K562 (cell line): ENCODE data around the gene ABHD1.

Experiments used
- CEBPB ChIP-seq: fragments of 450-650 bp; IDR thresholded peaks from 2 replicates; pipeline ENCODE4 v1.6.1; 2016; ENCODE audit warnings: missing genetic modification characterization, missing compliant biosample characterization
- CREB1 ChIP-seq, 2 experiments: sonication (generic) in 1 of 2; formaldehyde crosslinking in 1 of 2; IDR thresholded peaks; 2 replicates each; pipeline versions ENCODE4 v1.6.1 to v1.8.0; 2012 to 2022; ENCODE audit warnings: inconsistent platforms in 1 of 2, mild to moderate bottlenecking in 1 of 2, missing genetic modification reagents in 1 of 2, moderate library complexity in 1 of 2
- CTCF ChIP-seq, 3 experiments: IDR thresholded peaks in 2 of 3; conservative IDR thresholded peaks in 1 of 3; 2 replicates each; pipeline ENCODE4 v1.5.1; 2011 to 2012; ENCODE audit warnings: low read length in 3 of 3, mild to moderate bottlenecking in 3 of 3, control low read depth in 2 of 3, improper control_type of control experiment in 1 of 3, inconsistent platforms in 1 of 3, low read depth in 1 of 3, mixed read lengths in 1 of 3, moderate library complexity in 1 of 3; ENCODE audit not compliant: insufficient read depth in 2 of 3
- FOXK2 ChIP-seq, 2 experiments: fragments of 450-650 bp; IDR thresholded peaks in 1 of 2; conservative IDR thresholded peaks in 1 of 2; 2 replicates each; pipeline ENCODE4 v1.6.1; 2016; ENCODE audit warnings: low read depth in 2 of 2, mild to moderate bottlenecking in 1 of 2
- FOXO4 ChIP-seq: fragments of 450-650 bp; formaldehyde crosslinking; IDR thresholded peaks from 2 replicates; pipeline ENCODE4 v1.4.0; 2020; ENCODE audit warnings: mild to moderate bottlenecking, moderate library complexity
- MTA1 ChIP-seq: fragments of 450-650 bp; IDR thresholded peaks from 2 replicates; pipeline ENCODE4 v1.6.1; 2017; ENCODE audit warnings: borderline replicate concordance
- MTF1 ChIP-seq: fragments of 250-450 bp; sonication (Bioruptor Pico); IDR thresholded peaks from 2 replicates; pipeline ENCODE4 v1.9.0; 2021; ENCODE audit warnings: moderate library complexity, mild to moderate bottlenecking, inconsistent platforms, borderline replicate concordance
- PATZ1 ChIP-seq: fragments of 250-450 bp; sonication (Bioruptor Pico); IDR thresholded peaks from 2 replicates; pipeline ENCODE4 v1.5.0; 2020; ENCODE audit warnings: mild to moderate bottlenecking, borderline replicate concordance
- RFX5 ChIP-seq: IDR thresholded peaks from 2 replicates; pipeline ENCODE4 v1.6.1; 2011; ENCODE audit warnings: low read depth, mild to moderate bottlenecking, improper control_type of control experiment, low read length
- SMARCC2 ChIP-seq: fragments of 450-650 bp; IDR thresholded peaks from 2 replicates; pipeline ENCODE4 v1.6.1; 2017; ENCODE audit warnings: antibody characterized with exemption, moderate library complexity, mild to moderate bottlenecking, low read depth
- SMC3 ChIP-seq: conservative IDR thresholded peaks from 2 replicates; pipeline ENCODE4 v1.6.1; 2011; ENCODE audit warnings: low read depth, low read length, improper control_type of control experiment; ENCODE audit not compliant: insufficient read depth

- TF ChIP-seq SMC3: peak; percentile 61; the same call in 1 of the 2 replicates
- peak; percentile 62 to 89 (median 88) for TF ChIP-seq CTCF (IDR thresholded peaks at IDR 0.05 in 2 of 3, conservative IDR thresholded peaks at IDR 0.05 in 1 of 3; ENCODE audit: insufficient read depth in 2 of 3, low read depth in 1 of 3, low read length in 3 of 3)
- peak; percentile 74 for TF ChIP-seq CREB1 (IDR thresholded peaks at IDR 0.05)
- TF ChIP-seq CREB1 (CRISPR knock-in tag; IDR thresholded peaks at IDR 0.05): peak; percentile 80
- no peak for TF ChIP-seq CEBPB (tag)
- no peak for TF ChIP-seq RFX5
- no peak for TF ChIP-seq FOXK2 (conservative IDR thresholded peaks at IDR 0.05 in 1 of 2, IDR thresholded peaks at IDR 0.05 in 1 of 2; ENCODE audit: low read depth in 2 of 2)
- no peak for TF ChIP-seq PATZ1 (CRISPR knock-in tag)
- no peak for TF ChIP-seq FOXO4 (CRISPR knock-in tag)
- no peak for TF ChIP-seq MTA1
- TF ChIP-seq MTF1 (CRISPR knock-in tag): no peak
- TF ChIP-seq SMARCC2: no peak
Observed at GRCh38 chr2:27086090-27086723, 37.4 kb upstream of the ABHD1 start.
